IPS-18c (cell line): Measurements from ENCODE around the gene PLD6.
"Not testable (repeated sequence)": the region's sequence is repeated elsewhere in the genome, so short reads cannot be mapped to it uniquely, and the experiment has no call there.

Source experiments
- H3K4me3 ChIP-seq: 2 replicates; pipeline ENCODE4 v1.7.0; 2013; ENCODE audit warnings: low read depth, mild to moderate bottlenecking, low read length, moderate library complexity; ENCODE audit not compliant: insufficient read depth
- H3K9me3 ChIP-seq: one replicate; pipeline ENCODE4 v1.6.1; 2013; ENCODE audit warnings: mild to moderate bottlenecking, low read length, moderate library complexity; ENCODE audit not compliant: control insufficient read depth, insufficient read depth

The PLD6 gene

DNA sequence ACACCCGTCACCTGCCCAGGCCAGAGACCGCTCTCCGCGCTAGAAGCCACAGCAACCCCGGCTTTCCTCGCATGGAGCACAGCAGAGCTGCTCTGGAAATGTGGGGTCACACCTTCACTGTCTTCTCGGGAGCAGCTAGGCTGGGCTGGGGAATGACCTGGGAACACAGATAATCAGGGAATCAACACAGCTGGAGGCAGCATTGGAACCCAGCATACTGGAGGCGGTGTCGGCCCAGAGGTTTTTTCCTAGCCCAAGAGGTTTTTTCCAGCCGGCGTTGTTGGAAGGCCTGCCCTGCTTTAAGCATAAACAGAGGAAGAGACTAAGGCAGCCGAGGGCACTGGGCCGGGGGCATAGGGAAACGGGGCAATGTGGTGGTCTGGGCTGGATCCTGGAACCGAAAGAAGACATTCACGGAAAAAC, 791 bp upstream of the PLD6 start:
- no peak overlapping the region for H3K4me3 ChIP-seq
- no peaks in the 10 kb centered on the region for H3K9me3 ChIP-seq

GRCh38 chr17:17205368-17206123, 587 bp downstream of the PLD6 start:
- H3K9me3 ChIP-seq: no peaks in the 10 kb centered on the region
- no peak overlapping the region for H3K4me3 ChIP-seq

- no peaks in the 10 kb centered on the region for H3K9me3 ChIP-seq
- no peak overlapping the region for H3K4me3 ChIP-seq
Measured at GRCh38 chr17:17204635-17205231, 1.4 kb downstream of the PLD6 start.

GRCh38 chr17:17204041-17204591, 2.0 kb downstream of the PLD6 start:
- Histone ChIP-seq H3K4me3 (no peak overlapping the region), H3K9me3 (no peaks in the 10 kb centered on the region)

GRCh38 chr17:17203173-17203730, 2.9 kb downstream of the PLD6 start:
- no peak overlapping the region for H3K4me3 ChIP-seq

DNA sequence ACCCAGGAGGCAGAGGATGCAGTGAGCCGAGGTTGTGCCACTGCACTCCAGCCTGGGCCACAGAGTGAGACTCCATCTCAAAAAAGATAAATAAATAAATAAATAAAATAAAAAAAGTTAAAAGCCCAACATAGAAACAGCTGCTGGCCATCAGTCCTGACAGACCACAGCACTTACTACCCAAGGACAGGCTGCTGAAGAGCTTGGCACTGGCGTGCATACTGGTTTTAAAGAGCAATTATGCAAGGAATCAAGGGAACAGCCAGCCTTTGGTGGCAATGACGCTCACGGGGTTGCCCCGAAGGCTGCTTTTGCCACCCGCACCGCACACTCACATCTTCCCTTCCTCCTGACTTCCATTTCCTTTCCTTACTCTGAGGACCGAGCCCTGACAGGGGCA, 4.2 kb downstream of the PLD6 start:
- Histone ChIP-seq H3K4me3 (no peak overlapping the region), H3K9me3 (no peaks in the 10 kb centered on the region)

More at GRCh38 chr17:17203173-17203730, 2.9 kb downstream of the PLD6 start:
- H3K9me3 ChIP-seq: no peaks in the 10 kb centered on the region

- no peaks in the 10 kb centered on the region for H3K9me3 ChIP-seq
- no peak overlapping the region for H3K4me3 ChIP-seq
Measured at GRCh38 chr17:17201271-17201670, 4.9 kb downstream of the PLD6 start.

DNA sequence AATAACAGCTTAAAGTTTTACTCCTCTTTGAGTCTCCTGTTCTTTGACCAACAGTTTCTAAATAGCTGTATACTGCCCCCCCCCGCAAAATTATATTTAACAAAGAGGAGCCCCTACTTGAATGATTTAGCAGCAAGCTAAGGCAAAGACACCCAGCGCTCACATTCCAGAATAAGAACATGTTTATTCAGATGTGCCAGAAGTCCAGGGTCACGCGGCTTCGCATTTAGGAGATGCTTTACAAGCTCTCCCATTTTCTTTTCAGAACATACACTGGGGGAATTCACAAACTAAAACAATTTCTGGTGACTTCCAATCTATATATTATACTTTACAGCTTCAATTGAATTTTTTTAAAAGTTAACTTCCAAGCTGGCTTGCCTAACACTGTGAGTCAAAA, 5.3 kb downstream of the PLD6 start:
- Histone ChIP-seq H3K9me3 (no peaks in the 10 kb centered on the region), H3K4me3 (no peak overlapping the region)

DNA sequence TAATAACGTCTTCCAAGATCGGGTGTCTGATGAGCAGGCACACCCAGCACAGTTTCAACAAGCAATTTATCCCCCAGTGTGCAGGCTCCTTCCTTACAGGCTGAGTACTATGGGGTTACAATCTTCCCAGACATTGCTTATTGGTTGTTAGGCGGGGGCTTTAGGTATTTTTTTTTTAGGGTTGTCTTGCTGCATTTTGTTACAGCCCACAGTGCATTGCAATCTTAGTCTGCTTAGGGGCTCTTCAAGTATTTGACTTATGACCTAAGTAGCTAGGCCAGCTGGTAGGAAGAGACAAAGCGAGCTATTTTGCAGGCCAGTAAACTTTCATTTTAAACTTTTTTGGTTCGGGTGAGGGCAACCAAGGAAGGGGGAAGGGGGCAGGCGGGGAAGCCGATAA, 5.8 kb downstream of the PLD6 start:
- H3K4me3 ChIP-seq: no peak overlapping the region
- H3K9me3 ChIP-seq: no peaks in the 10 kb centered on the region

DNA sequence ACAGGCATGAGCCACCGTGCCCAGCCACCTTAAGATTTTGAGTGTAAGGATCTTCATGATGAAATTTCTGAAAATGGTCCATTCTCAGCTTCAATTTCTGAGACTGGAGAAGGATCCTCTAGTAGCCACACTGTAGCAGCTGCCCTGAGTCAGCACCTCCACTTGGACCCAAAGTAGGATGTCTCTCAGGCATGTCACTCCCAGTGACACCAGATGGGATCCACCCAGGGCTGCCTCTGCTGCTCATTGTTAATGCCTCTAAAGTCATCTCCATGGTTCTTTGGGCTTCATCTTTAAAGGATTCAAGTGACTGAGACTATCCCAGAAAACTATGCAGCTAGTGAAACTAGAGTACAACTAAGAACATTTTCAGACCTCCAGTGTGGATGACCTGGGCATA, 7.9 kb downstream of the PLD6 start:
- no peaks in the 10 kb centered on the region for H3K9me3 ChIP-seq

DNA sequence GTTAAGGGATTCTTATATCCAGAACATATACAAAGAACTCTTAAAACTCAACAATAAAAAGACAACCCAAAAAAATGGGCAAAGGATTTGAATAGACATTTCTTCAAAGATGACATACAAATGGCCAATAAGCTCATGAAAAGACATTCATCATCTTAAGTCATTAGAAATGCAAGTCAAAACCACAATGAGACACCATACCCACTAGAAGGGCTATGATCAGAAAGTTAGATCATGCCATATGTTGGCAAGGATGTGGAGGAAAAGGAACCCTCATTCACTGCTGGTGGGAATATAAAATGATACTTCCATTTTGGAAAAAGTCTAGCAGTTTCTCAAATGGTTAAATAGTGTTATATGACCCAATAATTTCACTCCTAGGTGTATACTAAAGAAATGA, 9.4 kb downstream of the PLD6 start:
- Histone ChIP-seq H3K9me3 (no peaks in the 10 kb centered on the region), H3K4me3 (no peak overlapping the region)

More for the DNA sequence above, 7.9 kb downstream of the PLD6 start:
- H3K4me3 ChIP-seq: no peak overlapping the region

DNA sequence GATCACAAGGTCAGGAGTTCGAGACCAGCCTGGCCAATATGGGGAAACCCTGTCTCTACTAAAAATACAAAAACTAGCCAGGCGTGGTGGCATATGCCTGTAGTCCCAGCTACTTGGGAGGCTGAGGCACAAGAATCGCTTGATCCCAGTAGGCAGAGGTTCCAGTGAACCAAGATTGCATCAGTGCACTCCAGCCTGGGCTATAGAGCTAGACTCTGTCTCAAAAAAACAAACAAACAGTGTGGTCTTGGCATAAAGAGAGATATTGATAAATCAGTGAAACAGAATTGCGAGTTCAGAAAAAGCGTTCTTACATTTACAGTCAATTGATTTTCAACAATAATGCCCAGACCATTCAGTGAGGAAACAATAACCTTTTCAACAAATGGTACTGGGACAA, 10.7 kb downstream of the PLD6 start:
- H3K4me3 ChIP-seq, H3K9me3 ChIP-seq: not testable (repeated sequence)

- Histone ChIP-seq H3K4me3 (no peak overlapping the region), H3K9me3 (no peaks in the 10 kb centered on the region)
Measured at GRCh38 chr17:17191961-17192381, 14.2 kb downstream of the PLD6 start.

DNA sequence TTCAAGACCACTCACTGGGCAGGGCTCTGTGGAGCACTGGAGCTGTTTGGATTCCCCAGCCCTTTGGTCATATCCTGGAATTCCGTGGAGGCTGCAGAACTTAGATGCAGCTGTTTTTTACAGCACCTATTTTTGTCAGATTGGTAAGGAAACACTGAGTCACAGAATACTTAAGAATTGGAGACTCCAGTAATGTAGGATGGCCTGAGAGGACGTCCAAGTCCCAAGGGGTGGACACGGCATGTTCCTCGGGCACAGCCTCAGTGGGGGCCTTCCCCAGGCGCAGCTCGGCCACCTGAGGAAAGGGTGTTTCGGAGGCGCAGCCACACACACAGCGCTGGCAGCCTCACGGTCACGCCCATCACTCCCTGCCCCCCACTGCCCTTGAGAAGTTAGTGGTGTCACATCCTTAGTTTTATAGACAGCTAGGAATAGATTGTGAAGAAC, 14.8 kb downstream of the PLD6 start:
- Histone ChIP-seq H3K9me3 (no peaks in the 10 kb centered on the region), H3K4me3 (no peak overlapping the region)

- Histone ChIP-seq H3K4me3 (no peak overlapping the region), H3K9me3 (no peaks in the 10 kb centered on the region)
Measured at GRCh38 chr17:17190188-17190587, 15.9 kb downstream of the PLD6 start.

GRCh38 chr17:17189559-17189958, 16.6 kb downstream of the PLD6 start:
- Histone ChIP-seq H3K9me3 (no peaks in the 10 kb centered on the region), H3K4me3 (no peak overlapping the region)

DNA sequence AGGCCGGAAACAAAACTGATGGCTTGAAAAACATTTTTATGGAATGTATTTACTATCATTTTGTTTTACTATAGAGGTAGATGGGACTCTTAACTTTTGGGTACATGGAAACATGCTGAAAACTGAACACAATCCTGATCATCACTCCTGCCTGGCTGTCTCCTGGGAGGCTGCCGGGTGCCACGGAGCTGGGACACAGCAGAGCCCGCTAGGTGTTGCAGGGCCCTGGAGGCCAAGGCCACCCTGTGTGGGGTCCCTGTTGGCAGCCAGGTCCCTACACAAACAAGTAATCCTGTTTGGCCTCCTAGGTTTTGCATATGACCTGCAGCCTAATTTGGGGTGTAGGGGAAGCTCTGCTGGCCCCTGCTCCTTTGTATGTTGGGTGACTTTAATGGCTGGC, 17.5 kb downstream of the PLD6 start:
- Histone ChIP-seq H3K9me3 (no peaks in the 10 kb centered on the region), H3K4me3 (no peak overlapping the region)
